Astrocyte (in vitro differentiated cells and primary cell): ENCODE data around the gene POLG. TPM values are rescaled to one million over a fixed set of nuclear protein-coding genes. Genes with fewer than 3 reads are reported as not detected.

Experiments used
- DNase-seq: peaks from one replicate; pipeline ENCODE4 v3.0.0-alpha.2; 2010; ENCODE audit warnings: low read depth
- FAIRE-seq: peaks from 2 replicates; lab custom pipeline; 2011; peaks lifted over from hg19 to GRCh38; lab: Jason Lieb, UNC
- H2AFZ ChIP-seq: 2 replicates; pipeline ENCODE4 v1.6.0; 2012; ENCODE audit warnings: low read depth, low read length, inconsistent platforms
- H3K27ac ChIP-seq: 2 replicates; pipeline ENCODE4 v1.5.1; 2011; ENCODE audit warnings: low read depth, low read length, inconsistent platforms
- H3K27me3 ChIP-seq: 2 replicates; pipeline ENCODE4 v1.6.0; 2011; ENCODE audit warnings: low read length, inconsistent platforms; ENCODE audit not compliant: insufficient read depth
- H3K36me3 ChIP-seq: 2 replicates; pipeline ENCODE4 v1.5.1; 2011; ENCODE audit warnings: low read length, inconsistent platforms; ENCODE audit not compliant: insufficient read depth
- H3K4me1 ChIP-seq: 2 replicates; pipeline ENCODE4 v1.5.1; 2011; ENCODE audit warnings: low read length, inconsistent platforms; ENCODE audit not compliant: insufficient read depth
- H3K4me2 ChIP-seq: 2 replicates; pipeline ENCODE4 v1.6.0; 2012; ENCODE audit warnings: low read length, inconsistent platforms
- H3K4me3 ChIP-seq: 2 replicates; pipeline ENCODE4 v1.5.1; 2011; ENCODE audit warnings: low read depth, mild to moderate bottlenecking, low read length, inconsistent platforms; ENCODE audit not compliant: insufficient read depth
- H3K79me2 ChIP-seq: 2 replicates; pipeline ENCODE4 v1.6.0; 2012; ENCODE audit warnings: mild to moderate bottlenecking, low read length, inconsistent platforms; ENCODE audit not compliant: insufficient read depth
- H3K9ac ChIP-seq: 2 replicates; pipeline ENCODE4 v1.6.0; 2012; ENCODE audit warnings: mild to moderate bottlenecking, low read length, inconsistent platforms
- H3K9me3 ChIP-seq: 2 replicates; pipeline ENCODE4 v1.5.1; 2012; ENCODE audit warnings: low read depth, mild to moderate bottlenecking, low read length, inconsistent platforms; ENCODE audit not compliant: insufficient read depth
- H4K20me1 ChIP-seq: 2 replicates; pipeline ENCODE4 v1.6.0; 2012; ENCODE audit warnings: low read length, inconsistent platforms; ENCODE audit not compliant: insufficient read depth
- H3K27ac Mint-ChIP-seq: one replicate; pipeline ENCODE4 v1.8.0; 2021; ENCODE audit warnings: mild to moderate bottlenecking, mixed read lengths; ENCODE audit not compliant: unreplicated experiment
- H3K27me3 Mint-ChIP-seq: one replicate; pipeline ENCODE4 v1.8.0; 2021; ENCODE audit warnings: low read depth, mixed read lengths; ENCODE audit not compliant: unreplicated experiment
- H3K36me3 Mint-ChIP-seq: one replicate; pipeline ENCODE4 v1.8.0; 2021; ENCODE audit warnings: low read depth, mixed read lengths; ENCODE audit not compliant: unreplicated experiment
- H3K4me1 Mint-ChIP-seq: one replicate; pipeline ENCODE4 v1.8.0; 2021; ENCODE audit warnings: low read depth, mixed read lengths; ENCODE audit not compliant: unreplicated experiment
- H3K4me3 Mint-ChIP-seq: one replicate; pipeline ENCODE4 v1.8.0; 2021; ENCODE audit warnings: mild to moderate bottlenecking, moderate library complexity, mixed read lengths; ENCODE audit not compliant: unreplicated experiment
- H3K9me3 Mint-ChIP-seq: one replicate; pipeline ENCODE4 v1.8.0; 2021; ENCODE audit warnings: mild to moderate bottlenecking, mixed read lengths; ENCODE audit not compliant: unreplicated experiment
- EZH2 ChIP-seq: IDR thresholded peaks from 2 replicates; pipeline ENCODE4 v1.6.1; 2012; ENCODE audit warnings: mild to moderate bottlenecking, low read length, inconsistent platforms; ENCODE audit not compliant: insufficient read depth
- total RNA-seq: library from RNA; stranded (reverse); gene quantifications from 2 replicates; pipeline ENCODE4 v1.2.1, GENCODE V29; 2021
- TF ChIP-seq, protein P1 (sequence below): IDR thresholded peaks from 2 replicates; pipeline ENCODE4 v1.5.1; 2011; ENCODE audit warnings: low read depth, mild to moderate bottlenecking, inconsistent platforms, low read length, moderate library complexity; ENCODE audit not compliant: insufficient read depth

Gene POLG
- total RNA-seq, 1 donor from 2014 or later: 54.4 TPM

DNA sequence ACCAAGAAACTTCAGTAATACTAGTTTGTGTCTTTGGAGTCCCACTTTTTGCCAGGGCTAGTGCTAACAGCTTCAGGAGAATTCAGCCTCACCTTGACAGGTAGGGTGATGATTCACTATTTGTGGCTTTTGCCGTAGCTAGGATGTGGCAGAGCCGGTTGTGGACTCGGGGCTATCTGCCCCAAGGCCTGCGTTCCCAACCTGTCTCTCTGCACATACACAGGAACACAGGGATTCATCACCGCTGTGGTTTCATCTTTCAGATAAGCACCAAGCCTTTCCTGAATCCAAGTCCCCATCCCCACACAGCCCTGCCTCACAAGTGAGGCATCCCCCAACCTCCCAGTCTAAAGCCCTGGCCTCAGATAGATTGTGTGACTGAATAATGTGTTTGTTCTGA lies 45.2 kb upstream of the POLG start:
- H3K36me3 ChIP-seq: no peaks in the 10 kb centered on the region
- Mint-ChIP-seq H3K4me1 (peaks cover 5% of the 10 kb centered on the region), H3K36me3 (peaks cover 2% of the 10 kb centered on the region), H3K27me3 (peaks cover 84% of the 10 kb centered on the region), H3K27ac (no peak overlapping the region), H3K9me3 (peaks cover 5% of the 10 kb centered on the region), H3K4me3 (no peak overlapping the region)
- no peak overlapping the region for H3K27ac ChIP-seq
- no peak overlapping the region for H3K9ac ChIP-seq
- no peak overlapping the region for H3K4me3 ChIP-seq
- H3K4me1 ChIP-seq: no peaks in the 10 kb centered on the region
- no peak overlapping the region for H2AFZ ChIP-seq
- FAIRE-seq (no peak), DNase-seq (no peak)
- no peaks in the 10 kb centered on the region for H3K9me3 ChIP-seq
- no peaks in the 10 kb centered on the region for H3K79me2 ChIP-seq
- TF ChIP-seq, protein P1, sequence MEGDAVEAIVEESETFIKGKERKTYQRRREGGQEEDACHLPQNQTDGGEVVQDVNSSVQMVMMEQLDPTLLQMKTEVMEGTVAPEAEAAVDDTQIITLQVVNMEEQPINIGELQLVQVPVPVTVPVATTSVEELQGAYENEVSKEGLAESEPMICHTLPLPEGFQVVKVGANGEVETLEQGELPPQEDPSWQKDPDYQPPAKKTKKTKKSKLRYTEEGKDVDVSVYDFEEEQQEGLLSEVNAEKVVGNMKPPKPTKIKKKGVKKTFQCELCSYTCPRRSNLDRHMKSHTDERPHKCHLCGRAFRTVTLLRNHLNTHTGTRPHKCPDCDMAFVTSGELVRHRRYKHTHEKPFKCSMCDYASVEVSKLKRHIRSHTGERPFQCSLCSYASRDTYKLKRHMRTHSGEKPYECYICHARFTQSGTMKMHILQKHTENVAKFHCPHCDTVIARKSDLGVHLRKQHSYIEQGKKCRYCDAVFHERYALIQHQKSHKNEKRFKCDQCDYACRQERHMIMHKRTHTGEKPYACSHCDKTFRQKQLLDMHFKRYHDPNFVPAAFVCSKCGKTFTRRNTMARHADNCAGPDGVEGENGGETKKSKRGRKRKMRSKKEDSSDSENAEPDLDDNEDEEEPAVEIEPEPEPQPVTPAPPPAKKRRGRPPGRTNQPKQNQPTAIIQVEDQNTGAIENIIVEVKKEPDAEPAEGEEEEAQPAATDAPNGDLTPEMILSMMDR: no peak
- TF ChIP-seq EZH2: no peak
- H3K27me3 ChIP-seq: peaks cover 92% of the 10 kb centered on the region
- no peak overlapping the region for H3K4me2 ChIP-seq
- H4K20me1 ChIP-seq: peaks cover 6% of the 10 kb centered on the region

DNA sequence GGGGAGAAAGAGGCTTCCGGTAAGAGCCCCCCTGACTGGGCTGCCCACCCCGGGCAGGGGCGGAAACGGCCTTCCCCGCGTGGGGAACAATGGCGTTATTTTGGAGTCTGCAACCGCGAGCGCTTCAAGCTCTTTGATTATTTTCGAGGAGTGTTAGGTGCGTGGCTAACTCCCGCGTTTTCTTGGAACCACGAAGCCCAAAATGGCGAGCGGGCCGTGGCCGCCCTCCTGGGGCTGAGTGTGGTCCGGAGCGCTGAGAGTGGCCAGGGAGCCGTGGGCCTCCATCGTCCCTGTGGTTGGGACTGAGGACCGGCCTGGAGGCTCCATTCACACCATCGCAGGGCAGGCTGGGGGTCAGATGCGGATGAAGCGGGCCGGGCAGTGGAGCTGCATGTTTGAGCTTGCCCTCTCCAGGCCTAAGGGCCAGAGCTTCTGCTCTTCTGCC lies 44.6 kb upstream of the POLG start:
- Mint-ChIP-seq H3K9me3 (peaks cover 5% of the 10 kb centered on the region), H3K27me3 (peaks cover 84% of the 10 kb centered on the region), H3K4me3 (no peak overlapping the region), H3K36me3 (peaks cover 2% of the 10 kb centered on the region), H3K4me1 (peaks cover 5% of the 10 kb centered on the region), H3K27ac (no peak overlapping the region)
- no peaks in the 10 kb centered on the region for H3K4me1 ChIP-seq
- H3K4me2 ChIP-seq: no peak overlapping the region
- H3K79me2 ChIP-seq: no peaks in the 10 kb centered on the region
- DNase-seq (no peak), FAIRE-seq (no peak)
- no peaks in the 10 kb centered on the region for H3K9me3 ChIP-seq
- no peak overlapping the region for H3K4me3 ChIP-seq
- no peak overlapping the region for H3K9ac ChIP-seq
- TF ChIP-seq, protein P1: no peak
- TF ChIP-seq EZH2: no peak
- H3K36me3 ChIP-seq: no peaks in the 10 kb centered on the region
- H3K27me3 ChIP-seq: peaks cover 92% of the 10 kb centered on the region
- H3K27ac ChIP-seq: no peak overlapping the region
- peaks cover under 1% of the 10 kb centered on the region for H4K20me1 ChIP-seq
- no peak overlapping the region for H2AFZ ChIP-seq

DNA sequence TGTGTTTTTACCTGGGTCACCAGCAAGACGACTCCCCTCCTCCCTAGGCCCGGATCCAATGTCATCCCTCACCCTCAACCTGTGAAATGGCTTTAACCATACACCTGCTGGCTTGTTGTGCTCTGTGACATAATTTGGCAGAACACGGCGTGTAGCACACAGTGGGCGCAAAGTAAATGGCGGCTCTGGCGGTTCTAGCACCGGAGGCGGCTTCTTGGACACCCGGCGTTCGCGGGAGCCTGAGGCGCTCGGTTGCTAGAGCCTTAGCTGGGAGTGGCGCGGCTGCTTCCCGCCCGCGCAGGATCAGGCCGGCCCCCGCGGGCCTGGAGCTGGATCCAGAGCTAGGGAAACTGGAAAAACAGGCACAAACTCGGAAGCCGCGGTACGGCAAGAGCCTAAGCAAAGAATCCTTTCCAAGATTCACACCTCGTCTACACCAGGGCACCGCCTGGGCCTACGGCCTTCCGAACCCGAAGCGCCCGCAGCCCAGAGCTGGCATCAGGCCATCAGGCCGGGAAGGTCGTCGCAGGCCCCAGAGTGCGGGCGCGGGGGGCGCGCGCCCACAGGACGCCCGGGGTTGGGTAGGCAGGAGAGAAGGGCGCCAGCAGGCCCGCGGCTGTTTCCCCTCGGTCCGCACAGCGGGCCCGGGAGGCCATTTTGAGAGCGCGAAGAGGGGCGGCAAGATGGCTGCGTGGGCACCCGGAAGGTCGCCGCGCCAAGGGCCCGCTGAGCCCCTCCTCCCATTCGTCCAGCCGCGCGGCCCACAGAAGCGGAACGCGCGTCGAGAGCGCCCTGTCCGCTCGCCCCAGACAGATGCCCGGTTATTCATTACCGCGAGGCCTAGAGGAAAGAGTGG lies 43.9 kb upstream of the POLG start:
- Histone ChIP-seq H3K4me2 (peak overlapping the region; percentile 22), H3K9me3 (no peaks in the 10 kb centered on the region), H3K4me1 (no peaks in the 10 kb centered on the region), H3K27me3 (peaks cover 95% of the 10 kb centered on the region), H3K27ac (no peak overlapping the region), H2AFZ (no peak overlapping the region), H3K36me3 (no peaks in the 10 kb centered on the region), H3K79me2 (no peaks in the 10 kb centered on the region), H3K9ac (no peak overlapping the region), H3K4me3 (no peak overlapping the region), H4K20me1 (no peaks in the 10 kb centered on the region)
- H3K27me3 Mint-ChIP-seq: peaks cover 89% of the 10 kb centered on the region
- DNase-seq (no peak), FAIRE-seq (no peak)
- peak; percentile 80 for TF ChIP-seq EZH2
- TF ChIP-seq, protein P1: no peak
- H3K4me3 Mint-ChIP-seq: no peak overlapping the region
- peaks cover 2% of the 10 kb centered on the region for H3K4me1 Mint-ChIP-seq
- H3K36me3 Mint-ChIP-seq: peaks cover 2% of the 10 kb centered on the region
- peaks cover 5% of the 10 kb centered on the region for H3K9me3 Mint-ChIP-seq
- H3K27ac Mint-ChIP-seq: no peak overlapping the region
